HG03066 (cell line): Measurements from ENCODE around the gene RFNG.
"Not testable (repeated sequence)": the region's sequence is repeated elsewhere in the genome, so short reads cannot be mapped to it uniquely, and the experiment has no call there.

ENCODE experiments used
- ATAC-seq: cut with Tn5 transposase; IDR thresholded peaks from one replicate; pipeline ENCODE4 v1.9.1; 2021; ENCODE audit warnings: low read depth; ENCODE audit not compliant: unreplicated experiment

The RFNG gene

GRCh38 chr17:82046903-82047302, 4.7 kb downstream of the RFNG start:
- no peak for ATAC-seq

DNA sequence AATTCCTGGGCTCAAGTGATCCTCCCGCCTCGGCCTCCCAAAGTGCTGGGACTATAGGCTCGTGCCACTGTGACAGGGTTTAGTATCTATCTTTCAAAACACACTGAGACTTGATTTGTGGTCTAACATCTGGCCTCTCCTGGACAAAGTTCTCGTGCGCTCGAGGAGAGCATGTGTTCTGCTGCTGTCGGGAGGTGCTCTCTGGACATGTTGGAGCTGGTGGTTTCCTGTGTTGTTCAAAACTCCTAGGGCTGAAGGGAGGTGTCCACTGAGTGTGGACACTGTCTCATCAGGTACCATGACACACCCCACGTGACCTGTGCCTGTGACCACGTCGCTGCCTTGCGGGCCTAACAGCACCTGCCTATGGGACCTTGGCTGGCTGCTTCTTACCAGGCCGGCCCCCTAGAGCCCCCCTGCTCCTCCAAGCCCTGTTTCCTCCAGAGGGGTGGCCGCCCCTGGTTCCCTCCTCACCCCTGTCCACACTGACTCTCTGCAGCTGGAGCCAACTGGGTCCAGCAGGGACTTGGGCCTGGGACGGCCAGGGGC, 5.6 kb downstream of the RFNG start:
- ATAC-seq, result no peak

DNA sequence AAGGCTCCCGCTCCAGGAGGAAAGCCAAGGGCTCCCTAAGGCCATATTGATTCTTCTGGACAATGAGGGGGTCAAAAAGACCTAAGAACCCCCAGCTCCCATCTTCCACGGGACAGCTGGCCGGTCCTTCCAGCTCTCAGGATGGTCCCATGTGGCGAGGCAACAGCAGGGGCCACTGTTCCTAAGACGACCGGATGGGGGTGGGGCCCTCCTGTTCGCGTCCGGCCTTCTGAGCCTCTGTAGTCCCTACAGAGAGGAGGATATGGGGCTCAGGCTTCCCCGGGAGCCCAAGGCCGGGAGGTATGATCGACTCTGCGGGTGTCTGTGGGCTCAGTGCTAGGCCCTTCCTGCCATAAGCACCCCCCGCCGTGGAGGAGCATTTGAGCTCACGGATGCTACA, 8.1 kb downstream of the RFNG start:
- ATAC-seq, result no peak

- no peak for ATAC-seq
Observed at GRCh38 chr17:82042649-82043048, 9.0 kb downstream of the RFNG start.

DNA sequence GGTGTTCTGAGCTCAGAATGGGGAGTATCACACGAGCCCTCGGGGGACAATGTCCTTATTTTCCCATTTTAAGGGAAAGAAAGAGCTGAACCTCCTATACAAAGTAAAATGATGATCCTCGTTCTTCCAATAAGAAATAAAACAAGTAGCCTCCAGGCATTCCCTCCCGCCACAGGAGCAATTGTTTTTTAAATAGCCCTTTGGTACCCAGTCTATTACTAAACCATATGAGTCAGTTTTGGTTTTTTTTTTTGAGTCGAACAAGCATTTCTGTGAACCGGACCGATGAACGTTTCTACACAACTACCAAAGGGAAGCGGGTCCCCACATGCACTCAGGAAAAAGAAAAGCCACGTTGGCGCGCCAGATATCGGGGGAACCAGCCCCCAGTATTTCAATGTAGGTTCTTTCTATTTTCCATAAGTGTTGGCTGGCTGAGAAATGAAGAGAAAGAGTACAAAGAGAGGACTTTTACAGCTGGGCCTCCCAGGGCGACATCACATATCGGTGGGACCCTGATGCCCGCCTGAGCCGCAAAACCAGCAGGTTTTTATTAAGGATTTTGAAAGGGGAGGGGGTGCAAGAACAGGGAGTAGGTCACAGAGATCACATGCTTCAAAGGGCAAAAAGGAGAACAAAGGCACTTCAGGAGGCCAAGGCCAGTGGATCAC, 10.3 kb downstream of the RFNG start:
- no peak for ATAC-seq

DNA sequence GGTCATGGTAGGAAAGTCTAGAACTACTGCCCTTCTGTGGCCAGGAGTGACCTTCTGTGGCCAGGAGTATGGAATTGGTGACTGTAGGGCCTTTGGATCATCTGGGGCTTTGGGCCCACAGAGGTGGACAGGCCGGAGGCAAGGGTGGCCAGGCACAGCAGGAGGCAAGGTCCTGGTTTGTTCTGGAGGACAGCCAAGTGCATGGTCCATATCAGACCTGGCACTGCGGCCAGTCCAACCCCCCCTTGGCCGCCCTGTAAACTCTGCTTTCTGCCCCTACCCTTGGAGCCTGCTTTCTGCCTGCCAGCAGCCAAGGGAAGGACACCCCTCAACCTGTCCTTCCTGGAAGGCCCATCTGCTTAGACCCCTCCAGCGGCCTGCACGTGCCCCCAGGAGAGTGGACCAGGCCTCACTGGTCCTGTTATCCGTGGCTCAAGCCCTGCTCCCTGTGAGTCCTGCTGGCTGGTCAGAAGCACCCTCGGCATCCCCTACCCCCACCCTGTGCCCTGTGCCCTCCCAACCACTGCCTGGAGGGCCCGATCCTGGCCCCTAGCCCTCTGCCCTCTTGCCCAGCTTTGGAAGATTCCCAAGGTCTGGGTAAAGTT, 11.8 kb downstream of the RFNG start:
- no peak for ATAC-seq

- not testable (repeated sequence) for ATAC-seq
Observed at GRCh38 chr17:82038796-82039409, 12.7 kb downstream of the RFNG start.

DNA sequence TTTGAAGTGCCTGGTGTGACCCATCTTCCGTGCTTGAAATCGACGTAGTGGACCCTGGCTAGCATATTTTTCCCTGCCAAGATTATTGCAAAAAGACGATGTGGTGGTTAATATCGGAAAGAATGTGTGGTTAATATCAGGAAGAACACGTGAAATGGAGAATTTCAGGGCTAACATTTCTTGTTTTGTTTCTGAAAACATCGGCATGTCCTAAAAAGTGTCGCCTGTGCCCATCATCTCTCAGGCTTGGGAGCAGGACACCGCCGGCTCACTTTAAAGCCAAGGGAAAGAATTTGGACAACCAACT, 13.8 kb downstream of the RFNG start:
- no peak for ATAC-seq

- ATAC-seq, result peak; percentile 85
Observed at GRCh38 chr17:82037092-82037888, 14.3 kb downstream of the RFNG start, which contains the start of gene DCXR. DCXR (minus strand) TSS chr17:82037697; CDS start chr17:82037682, 15 bp downstream.

DNA sequence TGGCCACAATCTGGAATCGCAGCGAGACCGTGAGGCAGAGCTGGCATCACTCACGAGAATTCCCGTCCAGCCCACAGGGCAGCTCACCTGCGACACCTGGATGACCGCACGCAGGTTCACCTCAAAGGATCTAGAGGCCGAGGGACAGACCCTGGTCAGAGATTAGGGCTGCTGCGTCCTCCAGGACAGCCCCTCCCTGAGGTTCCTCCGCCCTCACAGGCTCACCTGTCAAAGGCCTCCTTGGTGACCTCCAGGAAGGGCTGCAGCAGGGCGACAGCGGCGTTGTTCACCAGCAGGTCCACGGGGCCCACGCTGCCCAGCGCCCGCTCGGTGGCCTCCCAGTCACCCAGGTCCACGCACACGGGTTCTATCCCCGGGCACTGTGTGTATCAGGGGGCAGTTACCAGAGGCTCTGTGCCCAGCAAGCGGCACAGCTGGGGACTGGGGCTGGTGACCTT, 14.9 kb downstream of the RFNG start:
- no peak for ATAC-seq

DNA sequence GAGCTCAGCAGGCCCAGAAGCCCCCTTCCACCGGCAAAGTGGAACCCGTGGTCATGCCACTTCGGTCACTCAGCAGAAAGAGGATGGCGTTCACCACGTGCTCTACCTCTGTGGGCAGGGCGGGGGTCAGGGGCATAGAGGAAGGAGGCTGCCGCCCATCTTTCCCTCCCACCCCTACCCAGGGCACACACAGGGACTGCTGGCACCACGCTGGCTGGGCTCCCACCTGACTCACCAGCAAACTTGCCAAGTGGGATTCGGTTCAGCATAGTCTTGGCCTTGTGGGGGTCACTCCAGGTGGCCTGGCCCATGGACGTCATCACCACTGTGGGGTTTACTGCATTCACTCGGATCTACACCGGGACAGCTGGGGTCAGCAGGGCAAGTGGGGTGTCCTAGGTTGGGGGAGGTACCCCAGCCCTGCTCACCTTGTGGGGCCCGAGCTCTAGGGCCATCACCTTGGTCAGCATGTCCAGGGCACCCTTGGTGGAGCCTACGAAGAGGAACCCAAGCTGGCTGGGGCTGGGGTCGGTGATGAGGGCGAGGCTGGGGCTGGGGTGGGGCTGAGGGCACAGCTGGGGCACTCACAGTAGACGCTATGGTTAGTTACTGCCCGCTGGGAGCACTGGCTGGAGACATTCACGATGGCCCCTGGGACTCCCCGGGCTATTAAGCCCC, 15.5 kb downstream of the RFNG start:
- ATAC-seq, result no peak

DNA sequence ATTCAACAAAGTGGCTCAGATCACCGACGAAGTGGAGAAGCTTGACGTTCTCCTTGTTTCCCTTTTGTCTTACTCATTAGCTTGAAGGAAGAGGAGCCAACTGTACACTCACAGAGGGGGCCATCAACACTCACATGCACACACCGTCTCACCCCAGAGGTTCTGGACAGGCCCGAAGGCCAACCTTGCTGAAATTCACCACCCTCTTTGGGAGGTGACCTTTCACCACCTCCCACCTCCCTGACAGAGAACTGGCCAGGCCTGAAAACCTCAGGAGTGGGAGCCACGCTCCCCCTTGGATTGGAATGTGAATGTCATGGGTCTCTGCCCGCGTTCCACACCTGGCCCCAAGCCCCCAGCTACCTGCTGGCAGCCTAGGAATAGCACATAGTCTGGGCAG, 16.1 kb downstream of the RFNG start:
- no peak for ATAC-seq

- ATAC-seq, result no peak
Observed at GRCh38 chr17:82034371-82035011, 17.1 kb downstream of the RFNG start.

DNA sequence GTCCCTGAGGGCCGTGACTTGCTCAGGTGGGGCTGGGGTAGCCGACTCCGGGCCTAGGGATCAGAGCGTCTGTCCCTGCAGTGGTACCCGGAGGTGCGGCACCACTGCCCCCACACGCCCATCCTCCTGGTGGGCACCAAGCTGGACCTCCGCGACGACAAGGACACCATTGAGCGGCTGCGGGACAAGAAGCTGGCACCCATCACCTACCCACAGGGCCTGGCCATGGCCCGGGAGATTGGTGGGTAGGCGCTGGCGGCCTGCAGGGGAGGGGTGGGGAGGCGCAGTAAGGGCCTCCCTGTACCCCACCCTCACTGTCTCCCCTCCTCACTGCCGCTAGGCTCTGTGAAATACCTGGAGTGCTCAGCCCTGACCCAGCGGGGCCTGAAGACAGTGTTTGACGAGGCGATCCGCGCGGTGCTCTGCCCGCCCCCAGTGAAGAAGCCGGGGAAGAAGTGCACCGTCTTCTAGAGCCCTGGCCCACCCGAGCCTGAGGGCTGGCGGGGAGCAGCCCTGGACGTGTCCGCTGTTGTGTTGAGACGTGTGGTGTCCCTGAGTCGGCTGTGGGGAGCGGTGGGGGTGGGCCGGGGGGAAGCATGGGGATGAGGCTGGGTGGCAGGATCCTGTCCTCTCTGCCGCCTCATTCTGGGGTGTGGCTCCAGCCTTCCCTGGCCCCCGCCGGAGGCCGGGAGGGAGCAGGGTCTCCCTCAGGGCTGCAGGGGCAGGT, 18.1 kb downstream of the RFNG start:
- ATAC-seq, result no peak

DNA sequence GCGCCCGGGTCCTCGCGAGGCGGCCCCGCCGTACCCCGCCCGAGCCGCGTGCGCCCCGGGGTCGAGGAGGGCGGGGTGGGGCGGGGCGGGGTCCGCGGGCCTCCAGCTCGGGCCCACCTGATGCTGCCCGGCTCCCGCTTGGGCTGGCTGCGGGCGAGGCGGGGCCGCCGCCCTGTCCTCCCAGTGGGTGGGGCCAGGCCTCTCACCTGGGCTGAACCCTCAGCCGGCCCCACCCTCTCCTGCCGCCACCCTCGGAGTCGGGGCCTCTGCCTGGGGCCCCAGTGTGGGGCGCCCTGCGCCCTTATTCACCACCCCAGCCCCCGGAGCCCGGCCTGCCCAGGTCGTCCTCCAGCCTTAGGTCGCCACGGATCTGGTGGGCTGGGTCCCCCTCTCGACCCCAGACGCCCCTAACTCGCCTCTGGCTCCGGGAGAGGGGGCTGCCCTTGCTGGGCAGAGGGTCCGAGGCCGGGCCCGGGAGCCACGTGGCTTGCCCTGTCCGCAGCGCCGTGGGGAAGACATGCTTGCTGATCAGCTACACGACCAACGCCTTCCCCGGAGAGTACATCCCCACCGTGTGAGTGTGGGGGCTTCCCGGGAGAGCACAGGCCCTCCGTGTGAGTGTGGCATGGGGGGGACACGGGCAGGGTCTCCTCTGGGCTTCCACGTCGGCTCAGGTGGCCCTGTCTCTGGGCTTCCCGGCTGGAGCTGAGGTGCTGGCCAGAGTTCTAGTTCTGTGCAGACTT, 19.6 kb downstream of the RFNG start:
- no peak for ATAC-seq

DNA sequence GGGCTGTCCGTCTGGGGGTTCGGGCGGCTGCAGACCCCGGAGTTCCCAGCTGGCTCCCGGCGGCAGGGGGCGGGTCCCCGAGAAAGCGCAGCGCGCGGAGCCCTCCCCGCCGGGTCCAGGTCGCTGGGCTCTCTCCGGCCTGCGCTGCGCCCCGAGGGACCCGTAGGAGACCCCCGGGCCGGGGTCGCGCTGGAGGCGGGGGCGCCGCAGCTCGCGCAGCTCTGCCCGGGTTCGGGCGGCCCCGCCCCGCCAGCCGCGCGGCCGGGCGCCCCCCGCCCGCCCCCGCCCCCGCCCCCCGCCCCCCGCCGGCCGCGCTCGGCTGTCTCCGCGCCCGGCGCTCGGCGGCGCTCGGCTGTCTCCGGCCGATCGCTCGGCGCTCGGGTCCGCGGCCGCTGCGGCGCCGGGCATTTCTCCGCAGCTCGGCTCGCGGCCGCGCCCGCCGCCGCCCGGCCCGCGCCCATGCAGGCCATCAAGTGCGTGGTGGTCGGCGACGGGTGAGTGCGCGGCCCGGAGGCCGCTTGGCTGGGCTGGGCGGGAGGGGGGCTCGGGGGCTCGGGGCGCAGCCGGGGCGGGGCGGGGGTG, 20.2 kb downstream of the RFNG start, which contains the start of gene RAC3:
RAC3 (plus strand) TSS at position 376 of the 582 bp plus-strand sequence; CDS start at position 460, 84 bp downstream.
- ATAC-seq, result no peak

- no peak for ATAC-seq
Observed at GRCh38 chr17:82030470-82031302, 20.9 kb downstream of the RFNG start.
